HG03196 (cell line): ENCODE results near the gene GALNT9.

ENCODE experiments used
- ATAC-seq: cut with Tn5 transposase; IDR thresholded peaks from one replicate; pipeline ENCODE4 v1.9.1; 2021; ENCODE audit not compliant: unreplicated experiment

The GALNT9 gene

DNA sequence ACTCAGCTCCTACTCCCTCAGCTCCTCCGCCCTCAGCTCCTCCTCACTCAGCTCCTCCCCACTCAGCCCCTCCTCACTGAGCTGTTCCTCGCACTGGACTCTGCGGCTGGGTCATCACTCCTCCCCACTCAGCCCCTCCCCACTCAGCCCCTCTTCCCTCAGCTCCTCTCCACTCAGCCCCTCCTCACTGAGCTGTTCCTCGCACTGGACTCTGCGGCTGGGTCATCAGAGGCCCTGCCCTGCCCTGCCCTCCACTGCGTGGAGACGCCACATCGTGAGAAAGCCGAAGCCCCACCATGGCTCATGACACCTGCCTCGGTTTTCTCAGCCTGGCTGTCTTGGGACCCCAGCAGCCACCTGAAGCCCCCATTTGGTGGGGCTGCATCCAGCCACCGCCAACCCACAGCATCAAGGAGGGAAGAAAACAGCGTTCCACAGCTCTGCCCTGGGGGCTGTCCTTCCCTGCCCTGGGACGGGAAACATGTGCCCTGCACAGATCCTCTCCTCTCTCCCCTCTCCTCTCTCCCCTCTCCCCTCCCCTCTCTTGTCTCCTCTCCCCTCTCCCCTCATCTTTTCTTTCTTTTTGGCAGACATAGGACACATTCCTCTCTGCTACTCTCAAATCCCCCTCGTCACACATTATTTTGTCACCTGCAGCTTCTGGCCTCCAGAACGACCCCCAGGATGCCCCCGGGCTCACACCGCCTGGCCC lies 167.4 kb downstream of the GALNT9 start:
- ATAC-seq = no peak

GRCh38 chr12:132161036-132161781 lies 168.2 kb downstream of the GALNT9 start:
- ATAC-seq = no peak

GRCh38 chr12:132160601-132161035 lies 168.8 kb downstream of the GALNT9 start:
- ATAC-seq = no peak

DNA sequence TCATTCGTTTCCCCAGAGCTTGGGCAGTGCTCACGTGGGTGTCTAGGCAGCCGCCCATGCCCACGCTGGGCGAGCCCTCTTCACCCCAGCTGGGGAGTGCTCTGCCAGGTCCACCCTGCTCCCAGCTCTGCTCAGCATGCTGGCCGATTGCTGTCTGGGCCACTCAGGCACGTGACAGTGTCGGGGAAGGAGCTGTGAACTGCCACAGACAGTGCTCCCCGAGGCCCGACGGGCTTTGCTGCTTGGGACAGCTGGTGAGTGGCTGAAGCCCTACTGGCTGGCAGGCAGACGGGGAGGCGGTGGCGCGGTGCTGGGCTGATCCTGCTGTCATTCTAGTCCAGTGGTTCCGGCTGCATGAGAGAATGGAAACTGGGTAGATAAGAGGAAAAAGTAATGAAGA lies 169.4 kb downstream of the GALNT9 start:
- no peak for ATAC-seq

- no peak for ATAC-seq
These were observed 169.8 kb downstream of the GALNT9 start for GRCh38 chr12:132159555-132160003.

DNA sequence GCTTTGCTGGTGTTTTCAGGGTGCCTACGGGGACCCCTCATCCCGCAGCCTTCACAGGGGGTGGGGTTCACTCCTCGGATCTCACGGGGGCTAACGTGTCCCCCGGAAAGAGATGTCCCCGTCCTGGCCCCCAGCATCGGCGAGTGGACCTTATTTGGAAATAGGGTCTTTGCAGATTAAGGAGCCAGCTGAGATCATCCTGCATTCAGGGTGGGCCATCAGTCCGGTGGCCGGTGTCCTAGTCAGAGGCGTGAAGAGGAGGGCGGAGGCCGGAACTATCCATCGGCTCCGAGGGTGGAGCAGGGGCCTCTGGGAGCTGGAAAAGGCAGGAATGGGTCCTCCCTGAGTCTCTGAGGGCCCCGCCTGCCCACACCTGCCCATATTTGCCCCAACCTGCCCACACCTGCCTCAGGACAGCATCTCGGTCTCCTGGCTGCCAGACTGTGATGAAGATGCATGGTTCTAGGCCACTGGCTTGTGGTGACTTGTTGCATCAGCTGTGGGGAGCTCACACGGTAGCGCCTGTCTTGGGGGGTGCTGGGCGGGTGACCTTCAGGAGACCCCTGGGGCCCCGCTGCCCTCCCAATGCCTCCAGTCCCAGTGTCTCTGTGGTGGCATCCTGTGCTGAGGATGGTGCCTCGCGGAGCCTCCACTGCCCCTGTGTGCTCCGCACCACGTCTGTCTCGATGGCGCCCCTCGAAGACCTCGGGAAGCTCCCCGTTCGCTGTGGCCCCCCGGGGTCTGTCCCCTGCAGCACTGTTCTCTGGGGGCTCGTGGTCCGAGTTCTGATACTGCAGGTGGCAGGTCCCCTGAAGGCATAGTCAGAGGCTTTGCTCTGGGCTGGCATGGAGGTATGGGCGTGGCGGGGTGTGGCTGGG lies 170.5 kb downstream of the GALNT9 start:
- ATAC-seq = no peak

- ATAC-seq = no peak
These were observed 171.5 kb downstream of the GALNT9 start for GRCh38 chr12:132157733-132158409.

DNA sequence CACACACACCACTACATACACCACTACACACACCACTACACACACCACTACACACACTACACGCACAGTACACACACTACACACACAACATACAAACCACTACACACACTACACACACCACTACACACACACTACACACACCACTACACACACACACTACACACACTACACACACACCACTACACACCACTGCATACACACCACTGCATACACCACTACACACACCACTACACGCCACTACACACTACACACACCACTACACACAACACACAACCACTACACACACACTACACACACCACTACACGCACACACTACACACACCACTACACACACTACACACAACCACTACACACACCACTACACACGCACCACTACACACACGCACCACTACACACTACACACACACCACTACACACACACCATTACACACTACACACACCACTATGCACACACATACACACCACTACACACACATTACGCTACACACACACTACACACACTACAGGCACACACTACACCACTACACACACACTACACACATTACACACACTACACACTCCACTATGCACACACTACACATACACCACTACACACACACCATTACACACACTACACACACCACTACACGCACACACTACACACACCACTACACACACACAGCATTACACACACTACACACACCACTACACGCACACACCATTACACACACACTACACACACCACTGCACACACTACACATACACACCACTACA lies 172.6 kb downstream of the GALNT9 start:
- ATAC-seq = no peak

DNA sequence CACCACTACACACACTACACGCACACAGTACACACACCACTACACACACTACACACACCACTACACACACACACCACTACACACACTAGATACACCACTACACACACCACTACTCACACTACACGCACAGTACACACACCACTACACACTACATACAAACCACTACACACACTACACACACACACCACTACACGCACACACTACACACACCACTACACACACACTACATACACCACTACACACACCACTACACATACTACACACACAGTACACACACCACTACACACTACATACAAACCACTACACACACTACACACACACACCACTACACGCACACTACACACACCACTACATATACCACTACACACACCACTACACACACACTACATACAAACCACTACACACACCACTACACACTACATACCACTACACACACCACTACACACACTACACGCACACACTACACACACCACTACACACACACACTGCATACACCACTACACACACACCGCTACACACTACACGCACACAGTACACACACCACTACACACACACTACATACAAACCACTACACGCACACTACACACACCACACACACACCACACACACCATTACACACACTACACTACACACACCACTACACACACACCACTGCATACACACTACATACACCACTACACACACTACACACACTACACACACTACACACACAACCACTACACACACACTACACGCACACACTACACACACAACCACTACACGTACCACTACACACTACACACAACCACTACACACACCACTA lies 173.4 kb downstream of the GALNT9 start:
- ATAC-seq = no peak

- no peak for ATAC-seq
These were observed 174.2 kb downstream of the GALNT9 start for GRCh38 chr12:132154941-132155770.

DNA sequence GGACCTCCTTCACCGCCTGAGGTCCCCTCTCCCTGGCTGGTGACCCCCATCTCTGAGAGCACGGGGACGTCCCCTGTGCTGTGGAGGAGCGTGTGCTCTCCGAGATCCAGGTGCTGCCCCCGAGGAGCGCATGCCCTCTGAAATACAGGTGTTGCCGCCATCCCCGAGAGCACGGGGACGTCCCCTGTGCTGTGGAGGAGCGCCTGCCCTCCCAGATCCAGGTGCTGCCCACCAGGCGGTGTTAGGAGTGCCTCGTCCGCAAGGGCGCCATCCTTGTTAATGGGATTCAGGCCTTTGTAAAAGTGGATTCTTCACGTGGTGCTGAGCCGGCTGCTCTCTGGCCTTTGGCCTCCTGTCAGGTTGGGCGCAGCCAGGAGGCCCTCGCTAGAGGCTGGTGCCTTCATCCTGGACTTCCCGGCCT lies 175.0 kb downstream of the GALNT9 start:
- ATAC-seq = peak; percentile 12

GRCh38 chr12:132153501-132154340 lies 175.7 kb downstream of the GALNT9 start:
- ATAC-seq = peak; percentile 72

DNA sequence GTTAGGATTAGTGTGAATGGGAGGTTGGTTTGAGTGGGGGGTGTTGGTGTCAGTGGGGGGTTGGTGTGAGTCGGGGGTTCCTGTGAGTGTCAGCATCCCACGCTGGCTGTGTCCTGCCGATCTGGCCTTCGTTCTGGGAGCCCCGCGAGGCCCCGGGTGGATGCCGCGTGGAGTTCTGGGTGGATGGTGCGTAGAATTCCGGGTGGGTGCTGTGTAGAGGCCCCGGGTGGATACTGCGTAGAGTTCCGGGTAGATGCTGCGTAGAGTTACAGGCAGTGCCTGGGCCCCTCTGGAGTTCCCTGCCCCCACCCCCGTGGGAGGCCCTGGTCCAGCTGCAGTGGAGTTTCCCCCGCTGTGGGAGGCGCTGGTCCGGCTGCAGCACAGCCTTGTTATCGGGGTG lies 176.4 kb downstream of the GALNT9 start:
- no peak for ATAC-seq

DNA sequence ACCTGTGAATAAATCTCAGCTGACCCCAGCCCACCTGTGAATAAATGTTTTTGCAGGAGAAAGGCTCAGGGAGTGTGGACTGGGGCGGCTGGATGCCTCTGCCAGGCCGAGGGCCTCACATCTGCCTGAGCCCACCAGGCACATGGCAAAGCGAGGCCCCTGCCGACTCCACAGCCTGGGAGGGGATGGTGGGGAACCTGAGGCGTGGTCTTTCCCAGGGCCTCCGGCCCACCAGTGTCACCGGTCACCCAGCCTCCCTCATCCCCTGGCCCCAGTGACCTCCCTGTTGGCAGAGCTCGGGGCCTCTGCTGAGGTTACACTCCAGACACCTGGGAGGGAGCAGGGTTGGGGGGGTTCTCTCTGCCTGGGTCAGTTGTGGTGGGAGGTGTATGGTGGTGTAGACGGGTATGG lies 177.0 kb downstream of the GALNT9 start:
- no peak for ATAC-seq

DNA sequence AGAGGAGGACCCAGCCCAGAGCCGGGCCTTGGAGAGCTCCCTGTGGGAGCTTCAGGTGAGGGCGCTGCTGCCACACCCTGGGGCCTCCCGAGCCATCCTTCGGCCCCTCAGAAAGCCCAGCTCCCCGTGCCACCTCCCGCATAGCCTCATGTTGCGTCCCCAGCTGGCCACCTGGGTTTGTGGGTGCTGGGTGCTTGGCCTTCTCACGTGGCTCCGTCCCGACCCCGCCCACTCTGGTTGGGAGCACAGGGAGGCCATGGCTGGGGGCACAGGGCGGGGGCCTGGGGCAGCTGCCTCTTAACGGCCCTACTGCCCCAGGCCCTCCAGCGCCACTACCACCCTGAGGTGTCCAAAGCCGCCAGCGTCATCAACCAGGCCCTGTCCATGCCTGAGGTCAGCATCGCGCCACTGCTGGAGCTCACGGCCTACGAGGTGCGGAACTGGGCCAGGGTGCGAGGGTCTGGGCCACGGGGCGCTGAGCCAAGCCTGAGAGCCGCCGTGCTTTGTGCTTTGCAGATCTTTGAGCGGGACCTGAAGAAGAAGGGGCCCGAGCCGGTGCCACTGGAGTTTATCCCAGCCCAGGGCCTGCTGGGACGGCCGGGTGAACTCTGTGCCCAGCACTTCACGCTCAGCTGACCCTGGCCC lies 177.5 kb downstream of the GALNT9 start:
- ATAC-seq = no peak

- no peak for ATAC-seq
These were observed 178.1 kb downstream of the GALNT9 start for GRCh38 chr12:132151145-132151765.

GRCh38 chr12:132150780-132151144 lies 178.6 kb downstream of the GALNT9 start:
- no peak for ATAC-seq
